ENCODE measurements around the gene BTNL8. TPM values are rescaled to one million over a fixed set of nuclear protein-coding genes. Genes with fewer than 3 reads are reported as not detected.
A peak's percentile ranks its signal among the peaks of the same experiment; 100 is the strongest.
"Not testable (repeated sequence)": the region's sequence is repeated elsewhere in the genome, so short reads cannot be mapped to it uniquely, and the experiment has no call there.

Gene BTNL8
- total RNA-seq, 1 donor from 2014 or later: not detected

GRCh38 chr5:180866985-180867384, 32.0 kb upstream of the BTNL8 start:
- H3K4me3 Mint-ChIP-seq: no peak overlapping the region
- peaks cover 19% of the 10 kb centered on the region for H3K27me3 Mint-ChIP-seq (ENCODE audit: insufficient read depth)
- DNase-seq (ENCODE audit: low spot score): no peak
- intact Hi-C loops (cut with micrococcal nuclease): no loop called here
- peaks cover 6% of the 10 kb centered on the region for H3K4me1 Mint-ChIP-seq (ENCODE audit: low read depth)
- H3K9me3 Mint-ChIP-seq: no peaks in the 10 kb centered on the region
- no peaks in the 10 kb centered on the region for H3K36me3 Mint-ChIP-seq (ENCODE audit: low read depth)
- no peak overlapping the region for H3K27ac Mint-ChIP-seq

GRCh38 chr5:180868960-180869359, 30.0 kb upstream of the BTNL8 start:
- Mint-ChIP-seq H3K9me3 (no peaks in the 10 kb centered on the region), H3K4me1 (ENCODE audit: low read depth) (peaks cover 10% of the 10 kb centered on the region), H3K4me3 (no peak overlapping the region), H3K27ac (no peak overlapping the region), H3K36me3 (ENCODE audit: low read depth) (no peaks in the 10 kb centered on the region), H3K27me3 (ENCODE audit: insufficient read depth) (peaks cover 22% of the 10 kb centered on the region)
- DNase-seq (ENCODE audit: low spot score): peak; percentile 32
- intact Hi-C loops (cut with micrococcal nuclease): loop anchor here (1.0 kb wide), 1 partner anchor 85 kb away; no protein-coding TSS in a partner anchor

GRCh38 chr5:180869587-180869986, 29.4 kb upstream of the BTNL8 start:
- Mint-ChIP-seq H3K4me3 (no peak overlapping the region), H3K36me3 (ENCODE audit: low read depth) (no peaks in the 10 kb centered on the region), H3K27me3 (ENCODE audit: insufficient read depth) (peaks cover 22% of the 10 kb centered on the region), H3K4me1 (ENCODE audit: low read depth) (peaks cover 11% of the 10 kb centered on the region), H3K9me3 (no peaks in the 10 kb centered on the region), H3K27ac (no peak overlapping the region)
- intact Hi-C loops (cut with micrococcal nuclease): loop anchor here (1.0 kb wide), 1 partner anchor 85 kb away; no protein-coding TSS in a partner anchor
- DNase-seq (ENCODE audit: low spot score): no peak

DNA sequence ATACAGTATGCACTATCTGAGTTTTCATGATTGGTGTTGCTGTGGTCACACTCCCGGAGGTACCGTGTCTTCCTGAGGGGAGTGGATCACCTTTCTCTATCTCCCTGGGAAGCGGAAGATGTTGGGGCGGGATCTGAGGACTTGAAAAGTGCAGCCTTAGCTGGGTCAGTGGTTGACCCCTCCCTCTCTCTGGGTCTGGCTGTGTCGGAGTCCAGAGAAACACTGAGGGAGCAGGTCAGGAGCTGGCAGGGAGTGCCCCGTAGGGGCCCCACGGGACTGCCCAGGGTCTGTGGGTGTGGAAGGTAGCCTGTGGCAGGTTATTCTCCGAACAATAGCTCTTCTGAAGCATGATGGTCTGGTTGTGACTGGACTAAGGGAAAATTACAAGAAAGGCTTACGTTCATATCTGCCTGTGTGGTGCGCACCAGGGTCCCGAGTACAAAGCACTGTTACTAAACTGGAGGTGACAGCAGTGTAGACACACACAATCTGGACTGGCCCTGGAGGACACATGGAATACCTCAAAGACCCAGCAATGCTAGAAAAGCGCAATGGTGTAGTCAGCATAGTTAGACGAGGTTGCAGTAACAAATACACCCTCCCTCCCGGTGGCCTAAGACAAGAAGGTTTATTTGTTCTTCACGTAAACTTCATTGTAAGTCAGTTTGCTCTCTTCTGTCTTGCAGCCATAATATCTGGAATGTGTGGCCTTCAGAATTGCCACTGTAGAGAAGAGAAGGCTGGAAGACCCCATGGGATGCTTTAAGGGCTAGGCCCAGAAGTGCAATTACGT, 28.5 kb upstream of the BTNL8 start:
- Mint-ChIP-seq H3K36me3 (ENCODE audit: low read depth) (no peaks in the 10 kb centered on the region), H3K4me1 (ENCODE audit: low read depth) (peaks cover 11% of the 10 kb centered on the region), H3K27me3 (ENCODE audit: insufficient read depth) (peaks cover 22% of the 10 kb centered on the region), H3K4me3 (no peak overlapping the region), H3K27ac (no peak overlapping the region), H3K9me3 (no peaks in the 10 kb centered on the region)
- DNase-seq (ENCODE audit: low spot score): no peak
- intact Hi-C loops (cut with micrococcal nuclease): no loop called here

DNA sequence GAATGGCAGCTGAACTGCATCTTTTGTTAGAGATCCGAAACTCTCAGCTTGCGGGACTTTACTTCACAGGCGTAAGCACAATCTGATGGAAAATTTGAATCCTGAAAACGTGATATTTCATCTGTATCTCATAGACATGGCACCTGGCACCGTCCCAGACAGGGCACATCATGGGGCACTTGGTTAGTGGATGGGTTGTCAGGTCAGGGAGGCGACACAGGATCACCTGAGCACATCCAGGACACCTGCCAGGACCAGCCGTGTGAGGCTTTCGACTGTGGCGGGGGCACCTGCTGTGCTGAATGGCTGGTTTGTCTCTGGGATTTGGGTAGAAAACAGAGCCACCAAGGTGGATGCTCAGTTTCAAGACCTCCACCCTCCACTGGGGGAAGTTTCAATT, 26.5 kb upstream of the BTNL8 start:
- Mint-ChIP-seq H3K27ac (no peak overlapping the region), H3K27me3 (ENCODE audit: insufficient read depth) (peaks cover 11% of the 10 kb centered on the region), H3K9me3 (no peaks in the 10 kb centered on the region), H3K36me3 (ENCODE audit: low read depth) (no peaks in the 10 kb centered on the region), H3K4me1 (ENCODE audit: low read depth) (peaks cover 11% of the 10 kb centered on the region), H3K4me3 (no peak overlapping the region)
- DNase-seq (ENCODE audit: low spot score): no peak
- intact Hi-C loops (cut with micrococcal nuclease): no loop called here

DNA sequence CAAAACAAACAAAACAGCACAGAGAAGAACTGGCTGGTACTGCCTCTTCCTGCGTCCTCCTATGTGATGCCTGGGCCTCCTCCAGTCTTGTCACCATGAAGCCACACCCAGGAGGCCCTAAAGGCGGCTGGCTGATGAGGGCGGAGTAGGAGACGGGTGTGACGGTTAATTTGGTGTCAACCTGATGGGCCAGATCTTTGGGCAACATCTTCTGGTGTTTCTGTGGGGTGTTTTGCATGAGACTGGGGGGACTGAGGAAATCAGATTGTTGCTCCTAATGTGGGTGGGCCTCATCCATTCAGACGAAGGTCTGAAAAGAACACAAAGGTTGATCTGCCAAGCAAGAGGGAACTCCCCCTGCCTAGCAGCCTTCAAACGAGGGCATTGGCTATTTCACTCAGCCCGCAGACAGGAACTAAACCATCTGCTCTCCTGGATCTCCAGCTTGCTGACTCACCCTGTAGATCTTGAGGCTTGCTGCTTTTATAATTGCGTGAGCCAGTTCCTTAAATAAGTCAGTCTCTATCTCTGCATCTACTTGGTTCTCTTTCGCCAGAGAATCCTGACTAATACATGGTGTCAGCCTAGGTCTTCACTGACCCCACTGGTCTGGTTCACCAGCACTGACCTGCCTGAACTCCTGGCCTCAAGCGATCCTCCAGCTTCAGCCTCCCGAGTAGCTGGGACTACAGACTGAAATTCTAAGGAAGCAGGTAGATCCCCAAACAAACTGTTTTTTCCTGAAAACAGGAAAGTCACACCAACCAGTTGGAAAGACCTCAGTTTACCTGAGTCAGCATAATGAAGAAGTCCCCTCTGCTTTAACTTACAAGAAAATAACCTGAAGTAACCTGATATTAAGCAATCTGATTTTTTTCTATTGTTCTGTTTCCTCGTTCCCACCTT, 25.1 kb upstream of the BTNL8 start:
- intact Hi-C loops (cut with micrococcal nuclease): no loop called here
- Mint-ChIP-seq H3K27me3 (ENCODE audit: insufficient read depth) (peaks cover 7% of the 10 kb centered on the region), H3K4me3 (no peak overlapping the region), H3K4me1 (ENCODE audit: low read depth) (peaks cover 8% of the 10 kb centered on the region), H3K36me3 (ENCODE audit: low read depth) (no peaks in the 10 kb centered on the region), H3K9me3 (no peaks in the 10 kb centered on the region), H3K27ac (no peak overlapping the region)
- no peak for DNase-seq (ENCODE audit: low spot score)

- Mint-ChIP-seq H3K9me3 (no peaks in the 10 kb centered on the region), H3K4me1 (ENCODE audit: low read depth) (peaks cover 5% of the 10 kb centered on the region), H3K36me3 (ENCODE audit: low read depth) (no peaks in the 10 kb centered on the region), H3K27ac (no peak overlapping the region), H3K4me3 (no peak overlapping the region), H3K27me3 (ENCODE audit: insufficient read depth) (peaks cover 9% of the 10 kb centered on the region)
- intact Hi-C loops (cut with micrococcal nuclease): no loop called here
- no peak for DNase-seq (ENCODE audit: low spot score)
Measured at GRCh38 chr5:180874804-180875582, 24.0 kb upstream of the BTNL8 start.

DNA sequence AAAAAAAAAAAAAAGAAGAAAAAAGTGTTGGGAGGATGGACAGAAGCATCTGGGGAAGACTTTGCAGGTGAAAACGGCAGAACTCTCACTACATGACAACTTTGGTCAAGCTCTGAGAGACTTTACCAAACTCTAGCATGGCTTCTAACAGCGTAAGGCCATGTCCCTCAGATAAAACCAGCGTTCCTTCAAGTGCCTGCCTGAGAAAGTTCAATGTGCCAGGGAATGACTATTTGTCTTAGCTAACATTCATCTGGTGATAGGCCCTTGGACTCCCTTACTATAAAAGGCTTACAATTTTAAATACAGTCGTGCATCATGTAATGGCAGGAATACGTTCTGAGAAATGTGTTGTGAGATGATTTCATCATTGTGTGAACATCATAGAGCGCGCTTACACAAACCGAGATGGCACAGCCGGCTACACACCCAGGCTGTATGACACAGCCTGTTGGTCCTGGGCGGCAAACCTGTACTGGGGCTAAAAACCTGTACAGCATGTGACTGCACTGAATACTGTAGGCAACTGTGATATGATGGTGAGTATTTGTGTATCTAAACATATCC, 23.0 kb upstream of the BTNL8 start:
- Mint-ChIP-seq H3K4me3 (no peak overlapping the region), H3K9me3 (no peaks in the 10 kb centered on the region), H3K27me3 (ENCODE audit: insufficient read depth) (peaks cover 11% of the 10 kb centered on the region), H3K27ac (no peak overlapping the region), H3K36me3 (ENCODE audit: low read depth) (no peaks in the 10 kb centered on the region), H3K4me1 (ENCODE audit: low read depth) (peaks cover 5% of the 10 kb centered on the region)
- intact Hi-C loops (cut with micrococcal nuclease): no loop called here
- DNase-seq (ENCODE audit: low spot score): no peak

DNA sequence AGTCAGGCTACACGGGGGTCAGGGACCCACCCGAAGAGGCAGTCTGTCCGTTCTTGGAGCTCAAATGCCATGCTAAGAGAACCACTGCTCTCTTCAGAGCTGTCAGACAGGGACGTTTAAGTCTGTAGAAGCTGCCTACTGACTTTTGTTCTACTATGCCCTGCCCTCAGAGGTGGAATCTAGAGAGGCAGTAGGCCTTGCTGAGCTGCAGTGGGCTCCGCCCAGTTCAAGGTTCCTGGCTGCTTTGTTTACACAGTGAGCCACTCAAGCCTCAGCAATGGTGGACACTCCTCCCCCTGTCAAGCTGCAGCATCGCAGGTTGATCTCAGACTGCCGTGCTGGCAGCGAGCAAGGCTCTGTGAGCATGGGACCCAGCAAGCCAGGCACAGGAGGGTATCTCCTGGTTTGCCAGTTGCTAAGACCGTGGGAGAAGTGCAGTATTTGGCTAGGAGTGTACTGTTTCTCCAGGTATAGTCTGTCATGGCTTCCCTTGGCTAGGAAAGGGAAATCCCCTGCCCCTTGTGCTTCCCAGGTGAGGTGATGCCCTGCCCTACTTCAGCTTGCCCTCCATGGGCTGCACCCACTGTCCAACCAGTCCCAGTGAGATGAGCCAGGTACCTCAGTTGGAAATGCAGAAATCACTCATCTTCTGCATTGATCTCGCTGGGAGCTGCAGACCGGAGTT, 13.0 kb upstream of the BTNL8 start:
- DNase-seq (ENCODE audit: low spot score); H3K27ac Mint-ChIP-seq; H3K4me3 Mint-ChIP-seq; H3K27me3 Mint-ChIP-seq (ENCODE audit: insufficient read depth); H3K4me1 Mint-ChIP-seq (ENCODE audit: low read depth); intact Hi-C loops (cut with micrococcal nuclease); H3K9me3 Mint-ChIP-seq; H3K36me3 Mint-ChIP-seq (ENCODE audit: low read depth): not testable (repeated sequence)

- no peak overlapping the region for H3K27ac Mint-ChIP-seq
- peaks cover 10% of the 10 kb centered on the region for H3K27me3 Mint-ChIP-seq (ENCODE audit: insufficient read depth)
- H3K4me3 Mint-ChIP-seq: no peak overlapping the region
- no peaks in the 10 kb centered on the region for H3K36me3 Mint-ChIP-seq (ENCODE audit: low read depth)
- peaks cover 10% of the 10 kb centered on the region for H3K9me3 Mint-ChIP-seq
- intact Hi-C loops (cut with micrococcal nuclease): no loop called here
- H3K4me1 Mint-ChIP-seq (ENCODE audit: low read depth): no peaks in the 10 kb centered on the region
- DNase-seq (ENCODE audit: low spot score): no peak
Measured at GRCh38 chr5:180889381-180889780, 9.6 kb upstream of the BTNL8 start.

DNA sequence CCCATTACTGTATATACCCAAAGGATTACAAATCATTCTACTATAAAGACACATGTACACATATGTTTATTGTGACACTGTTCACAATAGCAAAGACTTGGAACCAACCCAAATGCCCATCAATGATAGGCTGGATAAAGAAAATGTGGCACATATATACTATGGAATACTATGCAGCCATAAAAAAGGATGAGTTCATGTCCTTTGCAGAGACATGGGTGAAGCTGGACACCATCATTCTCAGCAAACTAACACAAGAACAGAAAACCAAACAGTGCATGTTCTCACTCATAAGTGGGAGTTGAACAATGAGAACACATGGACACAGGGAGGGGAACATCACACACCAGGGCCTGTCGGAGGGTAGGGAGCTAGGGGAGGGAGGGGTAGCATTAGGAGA, 3.6 kb upstream of the BTNL8 start:
- H3K4me1 Mint-ChIP-seq (ENCODE audit: low read depth); H3K36me3 Mint-ChIP-seq (ENCODE audit: low read depth); H3K27ac Mint-ChIP-seq; DNase-seq (ENCODE audit: low spot score); intact Hi-C loops (cut with micrococcal nuclease); H3K4me3 Mint-ChIP-seq; H3K27me3 Mint-ChIP-seq (ENCODE audit: insufficient read depth): not testable (repeated sequence)
- peaks cover 11% of the 10 kb centered on the region for H3K9me3 Mint-ChIP-seq

GRCh38 chr5:180900178-180900577, 1.2 kb downstream of the BTNL8 start:
- Mint-ChIP-seq H3K27me3 (ENCODE audit: insufficient read depth) (no peaks in the 10 kb centered on the region), H3K27ac (no peak overlapping the region), H3K4me3 (no peak overlapping the region), H3K4me1 (ENCODE audit: low read depth) (no peaks in the 10 kb centered on the region), H3K36me3 (ENCODE audit: low read depth) (no peaks in the 10 kb centered on the region), H3K9me3 (no peaks in the 10 kb centered on the region)
- no peak for DNase-seq (ENCODE audit: low spot score)
- intact Hi-C loops (cut with micrococcal nuclease): no loop called here

All from activated T-helper 1 cell treated with anti-CD3 and anti-CD28 coated beads, Interleukin-12 subunit alpha, Interleukin-12 subunit beta, Interleukin-2, Interleukin-4 antibody, amounts not matched to agents 30 ng/mL and 10 ng/mL and 1 ng/mL, durations not matched to agents 14 hours and 24 hours and 36 hours (primary cell).